Thoracic aorta (tissue), 2 donors: ENCODE results near the gene BTBD16. TPM values are rescaled to one million over a fixed set of nuclear protein-coding genes. Genes with fewer than 3 reads are reported as not detected.

ENCODE experiments used
- ATAC-seq: fragments of 150-250 bp; one replicate; pipeline ENCODE4 v1.8.0; 2017; ENCODE audit warnings: low read depth; ENCODE audit not compliant: insufficient number of reproducible peaks, low FRiP score
- DNase-seq: peaks from one replicate; pipeline ENCODE4 v3.0.0-alpha.2; 2020; ENCODE audit warnings: low spot score
- H3K27ac ChIP-seq, 2 donors: fragments of 200-600 bp; sonication (generic); 1 replicate in 1 of 2; 2 replicates in 1 of 2; pipeline ENCODE4 v1.5.1; 2016; ENCODE audit warnings: mild to moderate bottlenecking in 2 of 2, moderate library complexity in 2 of 2
- H3K27me3 ChIP-seq: fragments of 200-600 bp; sonication (generic); replicated peaks from 2 replicates; pipeline ENCODE4 v1.6.0; 2016; ENCODE audit warnings: mild to moderate bottlenecking; ENCODE audit not compliant: insufficient read depth
- H3K36me3 ChIP-seq: fragments of 200-600 bp; sonication (generic); one replicate; pipeline ENCODE4 v1.5.1; 2016
- H3K4me1 ChIP-seq, 2 donors: fragments of 200-600 bp; sonication (generic); 1 replicate in 1 of 2; 2 replicates in 1 of 2; pipeline versions ENCODE4 v1.5.1 to v1.6.0; 2016; ENCODE audit warnings: low read depth in 2 of 2, mild to moderate bottlenecking in 1 of 2; ENCODE audit not compliant: control insufficient read depth in 1 of 2
- H3K4me3 ChIP-seq: fragments of 200-600 bp; sonication (generic); 2 replicates; pipeline ENCODE4 v1.5.1; 2016; ENCODE audit warnings: mild to moderate bottlenecking
- H3K9me3 ChIP-seq: fragments of 200-600 bp; sonication (generic); 2 replicates; pipeline ENCODE4 v1.5.1; 2016
- total RNA-seq, 2 donors: library from RNA; depleted of rRNA; stranded (reverse); fragments of >200 nt; gene quantifications; one replicate each; pipeline versions ENCODE4 v1.1.0 to v1.2.3, GENCODE V29; 2016
- TF ChIP-seq, protein P1 (sequence below): fragments of 200-600 bp; sonication (generic); IDR thresholded peaks from one replicate; pipeline ENCODE4 v1.5.1; 2019; ENCODE audit warnings: antibody characterized with exemption

Gene BTBD16
- total RNA-seq, 2 donors from 2014 or later = not detected

- H3K27ac ChIP-seq = no peak overlapping the region
- H3K27me3 ChIP-seq = no peaks in the 10 kb centered on the region
- no peak for ATAC-seq
- TF ChIP-seq, protein P1, sequence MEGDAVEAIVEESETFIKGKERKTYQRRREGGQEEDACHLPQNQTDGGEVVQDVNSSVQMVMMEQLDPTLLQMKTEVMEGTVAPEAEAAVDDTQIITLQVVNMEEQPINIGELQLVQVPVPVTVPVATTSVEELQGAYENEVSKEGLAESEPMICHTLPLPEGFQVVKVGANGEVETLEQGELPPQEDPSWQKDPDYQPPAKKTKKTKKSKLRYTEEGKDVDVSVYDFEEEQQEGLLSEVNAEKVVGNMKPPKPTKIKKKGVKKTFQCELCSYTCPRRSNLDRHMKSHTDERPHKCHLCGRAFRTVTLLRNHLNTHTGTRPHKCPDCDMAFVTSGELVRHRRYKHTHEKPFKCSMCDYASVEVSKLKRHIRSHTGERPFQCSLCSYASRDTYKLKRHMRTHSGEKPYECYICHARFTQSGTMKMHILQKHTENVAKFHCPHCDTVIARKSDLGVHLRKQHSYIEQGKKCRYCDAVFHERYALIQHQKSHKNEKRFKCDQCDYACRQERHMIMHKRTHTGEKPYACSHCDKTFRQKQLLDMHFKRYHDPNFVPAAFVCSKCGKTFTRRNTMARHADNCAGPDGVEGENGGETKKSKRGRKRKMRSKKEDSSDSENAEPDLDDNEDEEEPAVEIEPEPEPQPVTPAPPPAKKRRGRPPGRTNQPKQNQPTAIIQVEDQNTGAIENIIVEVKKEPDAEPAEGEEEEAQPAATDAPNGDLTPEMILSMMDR = no peak
- H3K4me3 ChIP-seq = no peak overlapping the region
- DNase-seq = no peak
- H3K4me1 ChIP-seq = peaks cover 6 to 20% of the 10 kb centered on the region in 2 donors
- H3K9me3 ChIP-seq = no peaks in the 10 kb centered on the region
- H3K36me3 ChIP-seq = no peaks in the 10 kb centered on the region
Observed at GRCh38 chr10:122303271-122304053, 32.4 kb downstream of the BTBD16 start.

GRCh38 chr10:122304054-122304579, 33.0 kb downstream of the BTBD16 start:
- no peaks in the 10 kb centered on the region for H3K36me3 ChIP-seq
- TF ChIP-seq, protein P1 = no peak
- H3K9me3 ChIP-seq = no peaks in the 10 kb centered on the region
- ATAC-seq = no peak
- DNase-seq = no peak
- no peak overlapping the region for H3K27ac ChIP-seq
- H3K4me3 ChIP-seq = no peak overlapping the region
- H3K27me3 ChIP-seq = no peaks in the 10 kb centered on the region
- H3K4me1 ChIP-seq = peaks cover 13 to 24% of the 10 kb centered on the region in 2 donors

DNA sequence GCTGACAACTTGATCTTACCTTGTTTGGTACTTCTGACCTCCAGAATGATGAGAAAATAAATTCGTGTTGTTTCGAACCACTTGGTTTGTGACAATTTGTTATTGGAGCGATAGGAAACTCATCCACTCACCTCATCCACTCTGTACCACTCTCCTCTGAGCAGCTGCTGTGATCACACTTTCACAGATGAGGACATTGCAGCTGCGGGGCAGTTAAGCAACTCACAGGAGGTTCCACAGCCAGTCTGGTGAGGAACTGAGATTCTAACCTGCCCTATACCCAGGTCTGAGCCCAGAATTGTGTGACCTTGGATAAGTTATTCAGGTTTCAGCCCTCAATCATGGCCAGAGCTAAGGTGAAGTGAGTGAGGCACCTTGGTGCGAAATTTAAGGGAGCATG, 35.2 kb downstream of the BTBD16 start:
- H3K36me3 ChIP-seq = no peaks in the 10 kb centered on the region
- H3K27me3 ChIP-seq = no peaks in the 10 kb centered on the region
- no peak overlapping the region for H3K27ac ChIP-seq
- H3K4me3 ChIP-seq = no peak overlapping the region
- H3K4me1 ChIP-seq = peaks cover 13 to 33% of the 10 kb centered on the region in 2 donors
- no peaks in the 10 kb centered on the region for H3K9me3 ChIP-seq
- DNase-seq (no peak), ATAC-seq (no peak)
- TF ChIP-seq, protein P1 = no peak

DNA sequence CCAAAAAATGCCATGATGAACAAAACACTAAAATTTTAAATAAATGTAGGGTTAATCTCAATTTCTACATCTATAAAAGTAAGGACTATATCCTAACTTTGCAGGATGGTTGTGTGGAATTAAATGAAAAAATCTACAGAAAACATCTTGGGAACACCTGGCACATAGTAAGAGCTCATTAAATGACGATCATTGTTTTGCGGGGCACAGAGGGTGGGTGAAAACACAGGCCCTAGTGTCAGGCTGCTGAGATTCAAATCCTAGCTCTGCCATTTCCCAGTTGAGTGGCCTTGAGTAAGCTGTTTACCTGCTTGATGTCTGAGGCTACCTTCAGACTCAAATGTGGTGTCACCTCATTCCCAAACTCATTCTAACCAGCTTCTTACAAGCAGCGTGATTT, 35.6 kb downstream of the BTBD16 start:
- no peaks in the 10 kb centered on the region for H3K36me3 ChIP-seq
- ATAC-seq (no peak), DNase-seq (no peak)
- TF ChIP-seq, protein P1 = no peak
- peaks cover 13 to 33% of the 10 kb centered on the region in 2 donors for H3K4me1 ChIP-seq
- no peak overlapping the region for H3K4me3 ChIP-seq
- H3K27me3 ChIP-seq = no peaks in the 10 kb centered on the region
- H3K27ac ChIP-seq = peak overlapping the region; percentile 90 to 98
- H3K9me3 ChIP-seq = no peaks in the 10 kb centered on the region

- ATAC-seq (peak; percentile 99), DNase-seq (peak; percentile 66)
- Histone ChIP-seq H3K4me3 (peak overlapping the region; percentile 48), H3K36me3 (no peaks in the 10 kb centered on the region), H3K27me3 (no peaks in the 10 kb centered on the region), H3K9me3 (no peaks in the 10 kb centered on the region), H3K4me1 (peaks cover 13 to 33% of the 10 kb centered on the region in 2 donors), H3K27ac (peak overlapping the region; percentile 90 to 98)
- TF ChIP-seq, protein P1 = no peak
Observed at GRCh38 chr10:122307669-122308416, 36.7 kb downstream of the BTBD16 start.
